ENCODE measurements around the gene ARL1. TPM values are rescaled to one million over a fixed set of nuclear protein-coding genes. Genes with fewer than 3 reads are reported as not detected.

ARL1 gene
- total and polyA plus RNA-seq, 10 of the 15 experiments (the other 5 are each of a cell fraction or from before 2014, with no cell fraction given), result 28.5 to 95.0 (median 65.7) TPM

DNA sequence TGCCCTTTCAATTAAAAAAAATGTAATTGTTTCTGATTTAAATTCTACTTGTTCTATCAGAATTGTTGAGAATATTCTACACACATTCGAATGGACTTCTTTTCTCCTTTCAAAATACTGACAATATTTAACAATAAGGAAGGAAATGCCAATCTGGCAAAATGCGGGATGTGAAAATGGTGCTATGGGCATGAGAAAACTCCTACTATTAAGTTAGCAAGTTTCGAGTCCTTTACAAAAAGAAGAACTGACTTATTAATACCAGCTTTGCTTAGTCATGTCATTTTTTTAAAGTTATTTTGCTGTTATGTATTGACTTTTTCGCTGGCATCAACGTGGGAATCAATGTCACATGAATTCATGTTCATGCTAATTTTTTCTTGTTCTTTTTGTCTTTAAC lies 31.7 kb upstream of the ARL1 start:
- 12% methylated on average over 5 of the region's 5 CpGs for WGBS (ENCODE audit: insufficient coverage, insufficient replicate concordance, low lambda C conversion rate, missing lambda C conversion rate)
- TF ChIP-seq BACH1 (IDR thresholded peaks at IDR 0.05; ENCODE audit: borderline replicate concordance), result no peak
- TF ChIP-seq SUPT20H (IDR thresholded peaks at IDR 0.05; ENCODE audit: borderline replicate concordance, control insufficient read depth, low read depth, low read length), result no peak
- TF ChIP-seq, protein P1, sequence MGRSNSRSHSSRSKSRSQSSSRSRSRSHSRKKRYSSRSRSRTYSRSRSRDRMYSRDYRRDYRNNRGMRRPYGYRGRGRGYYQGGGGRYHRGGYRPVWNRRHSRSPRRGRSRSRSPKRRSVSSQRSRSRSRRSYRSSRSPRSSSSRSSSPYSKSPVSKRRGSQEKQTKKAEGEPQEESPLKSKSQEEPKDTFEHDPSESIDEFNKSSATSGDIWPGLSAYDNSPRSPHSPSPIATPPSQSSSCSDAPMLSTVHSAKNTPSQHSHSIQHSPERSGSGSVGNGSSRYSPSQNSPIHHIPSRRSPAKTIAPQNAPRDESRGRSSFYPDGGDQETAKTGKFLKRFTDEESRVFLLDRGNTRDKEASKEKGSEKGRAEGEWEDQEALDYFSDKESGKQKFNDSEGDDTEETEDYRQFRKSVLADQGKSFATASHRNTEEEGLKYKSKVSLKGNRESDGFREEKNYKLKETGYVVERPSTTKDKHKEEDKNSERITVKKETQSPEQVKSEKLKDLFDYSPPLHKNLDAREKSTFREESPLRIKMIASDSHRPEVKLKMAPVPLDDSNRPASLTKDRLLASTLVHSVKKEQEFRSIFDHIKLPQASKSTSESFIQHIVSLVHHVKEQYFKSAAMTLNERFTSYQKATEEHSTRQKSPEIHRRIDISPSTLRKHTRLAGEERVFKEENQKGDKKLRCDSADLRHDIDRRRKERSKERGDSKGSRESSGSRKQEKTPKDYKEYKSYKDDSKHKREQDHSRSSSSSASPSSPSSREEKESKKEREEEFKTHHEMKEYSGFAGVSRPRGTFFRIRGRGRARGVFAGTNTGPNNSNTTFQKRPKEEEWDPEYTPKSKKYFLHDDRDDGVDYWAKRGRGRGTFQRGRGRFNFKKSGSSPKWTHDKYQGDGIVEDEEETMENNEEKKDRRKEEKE (IDR thresholded peaks at IDR 0.05), result no peak
- no peak for TF ChIP-seq HCFC1 (IDR thresholded peaks at IDR 0.05; ENCODE audit: low read length)
- TF ChIP-seq SMAD1 (IDR thresholded peaks at IDR 0.05; ENCODE audit: low read depth, partially characterized antibody), result no peak
- TF ChIP-seq, protein P2, sequence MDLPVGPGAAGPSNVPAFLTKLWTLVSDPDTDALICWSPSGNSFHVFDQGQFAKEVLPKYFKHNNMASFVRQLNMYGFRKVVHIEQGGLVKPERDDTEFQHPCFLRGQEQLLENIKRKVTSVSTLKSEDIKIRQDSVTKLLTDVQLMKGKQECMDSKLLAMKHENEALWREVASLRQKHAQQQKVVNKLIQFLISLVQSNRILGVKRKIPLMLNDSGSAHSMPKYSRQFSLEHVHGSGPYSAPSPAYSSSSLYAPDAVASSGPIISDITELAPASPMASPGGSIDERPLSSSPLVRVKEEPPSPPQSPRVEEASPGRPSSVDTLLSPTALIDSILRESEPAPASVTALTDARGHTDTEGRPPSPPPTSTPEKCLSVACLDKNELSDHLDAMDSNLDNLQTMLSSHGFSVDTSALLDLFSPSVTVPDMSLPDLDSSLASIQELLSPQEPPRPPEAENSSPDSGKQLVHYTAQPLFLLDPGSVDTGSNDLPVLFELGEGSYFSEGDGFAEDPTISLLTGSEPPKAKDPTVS (IDR thresholded peaks at IDR 0.05; ENCODE audit: low read depth, low read length), result no peak
- TF ChIP-seq MYB (IDR thresholded peaks at IDR 0.05; ENCODE audit: borderline replicate concordance, low read depth, low read length), result no peak
- TF ChIP-seq, protein P3, sequence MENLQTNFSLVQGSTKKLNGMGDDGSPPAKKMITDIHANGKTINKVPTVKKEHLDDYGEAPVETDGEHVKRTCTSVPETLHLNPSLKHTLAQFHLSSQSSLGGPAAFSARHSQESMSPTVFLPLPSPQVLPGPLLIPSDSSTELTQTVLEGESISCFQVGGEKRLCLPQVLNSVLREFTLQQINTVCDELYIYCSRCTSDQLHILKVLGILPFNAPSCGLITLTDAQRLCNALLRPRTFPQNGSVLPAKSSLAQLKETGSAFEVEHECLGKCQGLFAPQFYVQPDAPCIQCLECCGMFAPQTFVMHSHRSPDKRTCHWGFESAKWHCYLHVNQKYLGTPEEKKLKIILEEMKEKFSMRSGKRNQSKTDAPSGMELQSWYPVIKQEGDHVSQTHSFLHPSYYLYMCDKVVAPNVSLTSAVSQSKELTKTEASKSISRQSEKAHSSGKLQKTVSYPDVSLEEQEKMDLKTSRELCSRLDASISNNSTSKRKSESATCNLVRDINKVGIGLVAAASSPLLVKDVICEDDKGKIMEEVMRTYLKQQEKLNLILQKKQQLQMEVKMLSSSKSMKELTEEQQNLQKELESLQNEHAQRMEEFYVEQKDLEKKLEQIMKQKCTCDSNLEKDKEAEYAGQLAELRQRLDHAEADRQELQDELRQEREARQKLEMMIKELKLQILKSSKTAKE (IDR thresholded peaks at IDR 0.05; ENCODE audit: low read depth, poor library complexity, severe bottlenecking), result no peak
- no peak for TF ChIP-seq NR2C1 (IDR thresholded peaks at IDR 0.05)
- ChIA-PET CTCF (interaction anchor here (1.2 kb wide), 1 partner anchor 335 kb away, joined by 3 read pairs; no protein-coding TSS in a partner anchor), SMC1A (ENCODE audit: uncharacterized antibody, unreplicated experiment) (no interaction called here), RAD21 (ENCODE audit: unreplicated experiment) (no interaction called here), POLR2A (no interaction called here)
- ATAC-seq (no peak), FAIRE-seq (no peak), DNase-seq (ENCODE audit: low read depth, low spot score) (no peak)
- Histone ChIP-seq H3K36me3 (ENCODE audit: control insufficient read depth in 2 of 2, insufficient read depth in 2 of 2, low read length in 1 of 2) (no peaks in the 10 kb centered on the region), H3K27me3 (replicated peaks in 1 of 2; ENCODE audit: control insufficient read depth in 2 of 2, insufficient read depth in 2 of 2, low read length in 1 of 2) (no peaks in the 10 kb centered on the region; a peak in 1 of 4 replicates), H3K79me2 (ENCODE audit: control insufficient read depth, insufficient read depth, low read length) (no peaks in the 10 kb centered on the region), H3K4me2 (ENCODE audit: control insufficient read depth, insufficient read depth) (no peak overlapping the region), H4K20me1 (ENCODE audit: control insufficient read depth, insufficient read depth) (no peaks in the 10 kb centered on the region), H3K4me3 (no peak overlapping the region), H3K27ac (ENCODE audit: control insufficient read depth, insufficient read depth) (no peak overlapping the region), H2AFZ (ENCODE audit: control insufficient read depth, low read depth, low read length) (no peak overlapping the region), H3K9me3 (replicated peaks; ENCODE audit: control insufficient read depth, insufficient read depth, low read length) (no peaks in the 10 kb centered on the region), H3K4me1 (ENCODE audit: control insufficient read depth, insufficient read depth, low read length) (no peaks in the 10 kb centered on the region), H3K9ac (ENCODE audit: control insufficient read depth, insufficient read depth, low read length) (no peak overlapping the region)
- intact Hi-C loops (cut with micrococcal nuclease; ENCODE audit: unreplicated experiment), result no loop called here
- in situ Hi-C loops (cut with MboI), result no loop called here
- no TSS peak for BruUV-seq (replicated peaks)

Measured in GM12878 (cell line).